Fibroblast of pulmonary artery (primary cell): Measurements from ENCODE around the gene POLR1A.

Experiments used
- DNase-seq: peaks from one replicate; pipeline ENCODE4 v3.0.0-alpha.2; 2010; ENCODE audit warnings: low read depth
- H3K4me3 ChIP-seq: replicated peaks from 2 replicates; pipeline ENCODE4 v1.5.1; 2011; ENCODE audit warnings: low read depth, mild to moderate bottlenecking, control low read depth, low read length, moderate library complexity
- TF ChIP-seq, protein P1 (sequence below): IDR thresholded peaks from 2 replicates; pipeline ENCODE4 v1.5.1; 2011; ENCODE audit warnings: mild to moderate bottlenecking, control low read depth, low read length, inconsistent platforms; ENCODE audit errors: missing control alignments

Gene POLR1A

GRCh38 chr2:86105252-86105968 is at the start of gene POLR1A:
TSS of gene POLR1A (minus strand) at chr2:86105886. CDS start at chr2:86105776, 110 bp downstream.
- peak within 1 kb of the TSS; percentile 66 for H3K4me3 ChIP-seq
- peak; percentile 96 for DNase-seq
- TF ChIP-seq, protein P1, sequence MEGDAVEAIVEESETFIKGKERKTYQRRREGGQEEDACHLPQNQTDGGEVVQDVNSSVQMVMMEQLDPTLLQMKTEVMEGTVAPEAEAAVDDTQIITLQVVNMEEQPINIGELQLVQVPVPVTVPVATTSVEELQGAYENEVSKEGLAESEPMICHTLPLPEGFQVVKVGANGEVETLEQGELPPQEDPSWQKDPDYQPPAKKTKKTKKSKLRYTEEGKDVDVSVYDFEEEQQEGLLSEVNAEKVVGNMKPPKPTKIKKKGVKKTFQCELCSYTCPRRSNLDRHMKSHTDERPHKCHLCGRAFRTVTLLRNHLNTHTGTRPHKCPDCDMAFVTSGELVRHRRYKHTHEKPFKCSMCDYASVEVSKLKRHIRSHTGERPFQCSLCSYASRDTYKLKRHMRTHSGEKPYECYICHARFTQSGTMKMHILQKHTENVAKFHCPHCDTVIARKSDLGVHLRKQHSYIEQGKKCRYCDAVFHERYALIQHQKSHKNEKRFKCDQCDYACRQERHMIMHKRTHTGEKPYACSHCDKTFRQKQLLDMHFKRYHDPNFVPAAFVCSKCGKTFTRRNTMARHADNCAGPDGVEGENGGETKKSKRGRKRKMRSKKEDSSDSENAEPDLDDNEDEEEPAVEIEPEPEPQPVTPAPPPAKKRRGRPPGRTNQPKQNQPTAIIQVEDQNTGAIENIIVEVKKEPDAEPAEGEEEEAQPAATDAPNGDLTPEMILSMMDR = no peak

- DNase-seq = no peak
- H3K4me3 ChIP-seq = no peak overlapping the region
- TF ChIP-seq, protein P1 = no peak
Measured at GRCh38 chr2:86150502-86150901, 44.8 kb upstream of the POLR1A start.

GRCh38 chr2:86147793-86148192 is 42.1 kb upstream of the POLR1A start:
- TF ChIP-seq, protein P1 = no peak
- DNase-seq = no peak
- H3K4me3 ChIP-seq = no peak overlapping the region

DNA sequence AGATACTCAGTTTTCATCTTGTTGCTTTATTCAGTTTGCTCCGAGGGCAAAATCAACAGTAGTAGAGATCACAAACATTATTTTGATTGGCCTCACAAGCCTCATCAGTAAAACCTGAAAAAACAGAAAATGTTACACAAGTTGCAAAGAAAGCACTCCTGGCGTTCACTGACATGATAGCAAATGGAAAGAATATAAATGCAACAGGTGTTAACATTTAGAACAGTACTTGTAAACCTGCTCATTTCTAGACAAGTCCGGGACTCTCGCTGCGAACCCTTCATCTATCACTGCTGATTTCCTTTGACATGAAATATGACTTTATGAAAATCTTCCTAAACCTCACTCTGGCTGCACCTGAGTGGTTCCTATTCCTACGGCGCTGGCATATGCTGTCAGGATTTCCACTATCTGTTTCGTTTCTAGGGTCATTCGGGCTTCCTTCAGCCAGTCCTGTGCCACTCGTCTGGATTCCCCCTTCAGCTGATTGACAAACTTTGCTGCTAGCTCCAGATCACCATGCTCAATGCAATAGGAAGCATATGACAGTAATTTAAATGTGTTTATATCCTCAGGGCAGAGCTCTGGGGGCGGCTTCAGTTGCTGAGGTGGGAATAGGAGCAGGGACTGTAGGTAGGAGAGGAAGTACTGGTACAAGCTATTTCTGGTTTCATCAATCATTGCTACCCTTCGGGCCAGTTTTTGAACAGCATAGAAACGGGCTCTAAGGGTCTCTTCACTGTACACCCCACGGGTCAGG is 38.4 kb upstream of the POLR1A start:
- no peak for DNase-seq
- TF ChIP-seq, protein P1 = no peak
- no peak overlapping the region for H3K4me3 ChIP-seq

DNA sequence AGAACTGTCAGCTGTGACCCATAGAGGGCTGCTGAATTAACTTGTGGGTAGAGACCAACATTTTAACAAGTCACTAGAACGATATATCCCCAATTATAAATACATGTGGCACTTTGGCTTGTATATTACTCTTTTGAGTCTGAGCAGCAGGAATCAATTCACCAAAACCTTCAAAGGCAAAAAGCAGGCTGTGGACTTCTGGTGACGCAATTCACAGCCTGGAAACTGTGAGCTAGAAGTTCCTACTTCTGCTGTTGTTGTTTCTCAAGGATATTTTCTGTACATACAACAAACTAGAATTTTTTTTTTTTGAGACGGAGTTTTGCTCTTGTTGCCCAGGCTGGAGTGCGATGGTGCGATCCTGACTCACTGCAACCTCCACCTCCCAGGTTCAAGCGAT is 37.6 kb upstream of the POLR1A start:
- TF ChIP-seq, protein P1 = no peak

DNA sequence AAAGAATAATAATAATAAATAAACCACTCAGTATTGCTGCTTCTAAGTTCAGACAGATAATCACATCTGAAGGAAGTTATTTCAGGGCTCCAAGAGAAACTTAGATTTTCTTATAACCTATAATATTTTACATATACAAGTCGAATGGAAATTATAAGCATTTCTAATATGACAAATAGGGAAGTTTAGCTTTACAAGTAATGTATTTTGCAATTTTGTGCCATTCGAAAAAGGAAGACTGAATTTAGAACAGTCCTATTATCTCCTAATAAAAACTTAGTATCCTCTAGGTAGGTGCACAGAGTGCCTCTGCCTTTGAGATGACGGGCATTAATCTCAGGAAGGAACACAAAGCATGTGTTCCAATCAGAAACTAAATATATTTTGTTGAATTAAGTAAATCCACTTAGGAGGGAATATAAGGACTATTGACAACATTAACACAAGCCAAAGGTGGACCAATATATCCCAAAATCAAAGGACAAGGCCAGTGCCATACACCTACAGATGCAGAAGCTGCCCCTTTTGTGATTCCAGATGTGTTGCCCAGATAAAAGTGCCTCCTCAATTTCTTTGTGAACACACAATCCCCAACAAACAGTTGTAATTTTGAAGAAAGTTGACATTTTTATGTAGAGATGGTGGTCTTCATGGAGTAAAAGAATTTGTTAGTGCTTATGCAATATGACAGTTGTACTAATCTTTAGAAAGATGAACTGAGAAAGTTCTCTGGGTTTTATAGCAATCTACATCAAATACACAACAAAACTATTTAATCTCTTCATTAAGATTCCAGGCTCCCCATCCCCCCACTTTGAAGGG is 37.0 kb upstream of the POLR1A start:
- TF ChIP-seq, protein P1 = no peak
- DNase-seq = no peak

More for the DNA sequence above, 37.6 kb upstream of the POLR1A start:
- peak; percentile 8 for DNase-seq
- no peak overlapping the region for H3K4me3 ChIP-seq

More for the DNA sequence above, 37.0 kb upstream of the POLR1A start:
- H3K4me3 ChIP-seq = no peak overlapping the region
